Spinal cord (tissue), 10 donors: ENCODE results near the gene EPHB2. TPM values are rescaled to one million over a fixed set of nuclear protein-coding genes. Genes with fewer than 3 reads are reported as not detected.
A peak's percentile ranks its signal among the peaks of the same experiment; 100 is the strongest.

Experiments used
- DNase-seq, 6 donors: peaks; one replicate each; pipeline versions ENCODE4 v3.0.0 to v3.0.0-alpha.2; 2013 to 2015; ENCODE audit warnings: low spot score in 6 of 6, low read depth in 4 of 6
- H3K27ac ChIP-seq: one replicate; pipeline ENCODE4 v1.5.1; 2013; ENCODE audit warnings: low read depth, low read length, control low read depth
- H3K27me3 ChIP-seq: one replicate; pipeline ENCODE4 v1.6.1; 2013; ENCODE audit warnings: low read length; ENCODE audit not compliant: control insufficient read depth, insufficient read depth
- H3K36me3 ChIP-seq: one replicate; pipeline ENCODE4 v1.6.1; 2013; ENCODE audit warnings: low read length; ENCODE audit not compliant: control insufficient read depth, insufficient read depth
- H3K4me1 ChIP-seq: one replicate; pipeline ENCODE4 v1.6.1; 2013; ENCODE audit warnings: low read length; ENCODE audit not compliant: control insufficient read depth, insufficient read depth
- H3K4me3 ChIP-seq: one replicate; pipeline ENCODE4 v1.5.1; 2013; ENCODE audit warnings: low read depth, low read length, control low read depth
- H3K9me3 ChIP-seq: one replicate; pipeline ENCODE4 v1.6.1; 2013; ENCODE audit warnings: low read length; ENCODE audit not compliant: control insufficient read depth, insufficient read depth
- WGBS: methylation state at CpG from one replicate; pipeline ENCODE4 v1.1.5; 2013; ENCODE audit warnings: missing lambda C conversion rate; ENCODE audit not compliant: insufficient coverage; 5-methylcytosine and 5-hydroxymethylcytosine counted together
- polyA plus RNA-seq, 2 donors: library from polyadenylated mRNA; unstranded; fragments of 120-200 nt; gene quantifications; one replicate each; pipeline ENCODE4 v1.2.1, GENCODE V29; 2013; ENCODE audit not compliant: insufficient read length in 2 of 2
- total RNA-seq, 2 donors: library from RNA; depleted of rRNA in 1 of 2; stranded (reverse); fragments of 120-200 nt in 1 of 2; fragments of >200 nt in 1 of 2; gene quantifications; one replicate each; pipeline versions ENCODE4 v1.2.3 to v1.2.4, GENCODE V29; 2013 to 2014
- donor health status: healthy.

The EPHB2 gene
- total and polyA plus RNA-seq, 4 donors = 22.2 to 44.4 (median 33.3) TPM

- Histone ChIP-seq H3K27me3 (no peaks in the 10 kb centered on the region), H3K36me3 (peaks cover 17% of the 10 kb centered on the region), H3K9me3 (no peaks in the 10 kb centered on the region), H3K4me3 (no peak overlapping the region), H3K27ac (no peak overlapping the region), H3K4me1 (peaks cover 92% of the 10 kb centered on the region)
- WGBS = 71% methylated on average over 6 of the region's 6 CpGs
- no peak for DNase-seq
Observed at GRCh38 chr1:22804406-22804805, 93.8 kb downstream of the EPHB2 start.

GRCh38 chr1:22804969-22805671 lies 94.5 kb downstream of the EPHB2 start:
- Histone ChIP-seq H3K4me3 (no peak overlapping the region), H3K27me3 (no peaks in the 10 kb centered on the region), H3K27ac (peak overlapping the region; percentile 63), H3K9me3 (no peaks in the 10 kb centered on the region), H3K36me3 (peaks cover 20% of the 10 kb centered on the region), H3K4me1 (peaks cover 85% of the 10 kb centered on the region)
- WGBS = 70% methylated on average over 6 of the region's 7 CpGs
- DNase-seq = no peak

GRCh38 chr1:22805672-22806038 lies 95.0 kb downstream of the EPHB2 start:
- Histone ChIP-seq H3K36me3 (peaks cover 23% of the 10 kb centered on the region), H3K9me3 (no peaks in the 10 kb centered on the region), H3K4me3 (no peak overlapping the region), H3K27ac (peak overlapping the region; percentile 63), H3K4me1 (peaks cover 81% of the 10 kb centered on the region), H3K27me3 (no peaks in the 10 kb centered on the region)
- 50% methylated on average over 1 of the region's 4 CpGs for WGBS
- peak in 1 of 6 donors; percentile 65 for DNase-seq

- Histone ChIP-seq H3K4me3 (no peak overlapping the region), H3K27me3 (no peaks in the 10 kb centered on the region), H3K27ac (peak overlapping the region; percentile 64), H3K4me1 (peaks cover 72% of the 10 kb centered on the region), H3K9me3 (no peaks in the 10 kb centered on the region), H3K36me3 (peaks cover 23% of the 10 kb centered on the region)
- DNase-seq = peak in 3 of 6 donors; percentile 40 to 90 (median 86)
- 24% methylated on average over 9 of the region's 12 CpGs for WGBS
Observed at GRCh38 chr1:22806584-22806983, 95.9 kb downstream of the EPHB2 start.

DNA sequence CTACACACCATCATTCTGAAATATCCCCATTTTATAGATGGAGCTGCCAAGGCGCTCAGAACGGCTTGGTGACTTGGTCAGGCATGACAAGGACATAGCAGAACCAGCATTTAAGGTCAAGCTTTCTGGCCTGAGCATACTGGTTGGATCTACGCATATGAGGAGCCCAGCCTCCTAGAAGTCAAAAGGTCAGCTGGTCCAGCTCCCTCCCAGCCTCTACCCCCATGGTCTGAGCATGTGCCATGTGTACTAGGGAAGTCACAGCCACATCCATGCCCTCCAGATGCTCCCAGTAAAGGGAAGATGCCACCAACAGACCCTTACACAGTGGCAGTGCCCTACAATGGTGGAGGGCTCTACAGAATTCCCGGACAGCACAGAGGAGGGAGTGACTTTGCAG lies 96.7 kb downstream of the EPHB2 start:
- Histone ChIP-seq H3K4me1 (peaks cover 64% of the 10 kb centered on the region), H3K9me3 (no peaks in the 10 kb centered on the region), H3K36me3 (peaks cover 26% of the 10 kb centered on the region), H3K27ac (peak overlapping the region; percentile 64), H3K4me3 (no peak overlapping the region), H3K27me3 (no peaks in the 10 kb centered on the region)
- 86% methylated on average over 4 of the region's 4 CpGs for WGBS
- DNase-seq = no peak

- Histone ChIP-seq H3K4me3 (no peak overlapping the region), H3K27ac (no peak overlapping the region), H3K27me3 (no peaks in the 10 kb centered on the region), H3K4me1 (peaks cover 57% of the 10 kb centered on the region), H3K9me3 (no peaks in the 10 kb centered on the region), H3K36me3 (peaks cover 25% of the 10 kb centered on the region)
- WGBS = 100% methylated on average over 1 of the region's 6 CpGs
- no peak for DNase-seq
Observed at GRCh38 chr1:22808186-22808675, 97.6 kb downstream of the EPHB2 start.

GRCh38 chr1:22808676-22809483 lies 98.2 kb downstream of the EPHB2 start:
- H3K27ac ChIP-seq = no peak overlapping the region
- no peak overlapping the region for H3K4me3 ChIP-seq

DNA sequence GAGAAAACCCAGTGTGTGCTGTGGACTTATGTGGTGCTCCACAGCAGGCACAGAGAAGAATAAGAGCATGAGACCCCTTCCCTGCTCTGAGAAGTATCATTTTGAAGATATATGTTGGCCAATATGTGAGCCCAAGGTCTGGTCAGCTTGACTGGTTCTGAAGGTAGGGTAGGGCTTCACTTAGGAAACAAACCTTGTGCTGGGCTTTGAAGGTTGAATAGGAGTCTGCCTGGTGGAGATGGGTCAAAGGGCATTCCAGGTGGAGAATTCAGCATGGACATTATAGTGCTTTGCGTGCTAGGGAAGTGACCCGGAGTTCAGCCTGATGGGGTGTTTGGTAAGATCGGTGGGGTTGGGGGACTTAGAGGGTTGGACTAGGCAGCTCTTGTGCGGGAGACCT lies 99.1 kb downstream of the EPHB2 start:
- Histone ChIP-seq H3K27me3 (no peaks in the 10 kb centered on the region), H3K4me1 (peaks cover 61% of the 10 kb centered on the region), H3K9me3 (no peaks in the 10 kb centered on the region), H3K36me3 (peaks cover 21% of the 10 kb centered on the region), H3K27ac (no peak overlapping the region), H3K4me3 (no peak overlapping the region)
- no peak for DNase-seq
- 87% methylated on average over 4 of the region's 4 CpGs for WGBS

More at GRCh38 chr1:22808676-22809483, 98.2 kb downstream of the EPHB2 start:
- H3K4me1 ChIP-seq = peaks cover 61% of the 10 kb centered on the region
- peak in 1 of 6 donors; percentile 67 for DNase-seq
- no peaks in the 10 kb centered on the region for H3K9me3 ChIP-seq
- H3K36me3 ChIP-seq = peaks cover 25% of the 10 kb centered on the region
- no peaks in the 10 kb centered on the region for H3K27me3 ChIP-seq
- 31% methylated on average over 15 of the region's 15 CpGs for WGBS

GRCh38 chr1:22810378-22810777 lies 99.7 kb downstream of the EPHB2 start:
- WGBS = 70% methylated on average over 2 of the region's 2 CpGs
- H3K9me3 ChIP-seq = no peaks in the 10 kb centered on the region
- DNase-seq = no peak
- no peak overlapping the region for H3K27ac ChIP-seq
- H3K27me3 ChIP-seq = no peaks in the 10 kb centered on the region
- peaks cover 61% of the 10 kb centered on the region for H3K4me1 ChIP-seq
- no peak overlapping the region for H3K4me3 ChIP-seq
- H3K36me3 ChIP-seq = peaks cover 21% of the 10 kb centered on the region
